Measurements from ENCODE around the gene NOD1. TPM values are rescaled to one million over a fixed set of nuclear protein-coding genes. Genes with fewer than 3 reads are reported as not detected.

The NOD1 gene
- total and polyA plus RNA-seq, 2 of the 13 experiments (the other 11 are each of a cell fraction or from before 2014, with no cell fraction given) = 1.7 to 2.9 TPM

DNA sequence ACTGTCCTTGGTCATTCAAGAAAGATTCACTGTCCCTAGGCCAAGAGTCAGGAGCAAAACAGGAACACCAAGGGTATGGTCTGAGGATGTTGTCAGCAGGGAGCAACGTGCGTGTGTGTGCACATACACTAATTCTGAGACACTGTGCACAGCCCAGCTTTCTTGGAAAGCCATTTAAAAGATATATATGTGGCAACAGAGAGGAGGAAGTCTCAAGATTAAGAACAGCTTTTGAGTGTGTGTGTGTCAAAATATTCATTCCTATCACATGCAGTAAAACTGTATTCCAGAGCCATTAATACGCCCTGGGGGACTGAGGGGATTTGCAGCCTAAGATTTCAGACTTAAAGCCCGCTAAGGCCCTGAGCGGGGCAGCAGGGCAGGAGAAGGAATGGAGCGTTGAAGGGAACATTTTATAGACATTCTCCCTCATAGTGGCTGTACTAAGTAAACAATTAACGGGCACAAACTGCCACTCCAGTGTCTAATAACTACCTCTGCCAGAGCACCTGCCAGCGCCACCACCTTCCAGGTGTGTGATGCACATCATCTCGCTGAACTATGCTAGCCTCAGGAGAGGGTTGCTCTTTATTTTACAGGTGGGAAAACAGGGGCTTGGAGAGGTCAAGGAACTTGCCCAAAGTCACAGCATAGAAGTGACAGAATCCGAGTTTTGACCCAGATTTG is 2.0 kb downstream of the NOD1 start:
- no peak for FAIRE-seq
- in situ Hi-C loops (cut with HindIII; ENCODE audit: extremely low pct_ligation_motif_present, low pct_unique_long_range_greater_than_20kb) = no loop called here

DNA sequence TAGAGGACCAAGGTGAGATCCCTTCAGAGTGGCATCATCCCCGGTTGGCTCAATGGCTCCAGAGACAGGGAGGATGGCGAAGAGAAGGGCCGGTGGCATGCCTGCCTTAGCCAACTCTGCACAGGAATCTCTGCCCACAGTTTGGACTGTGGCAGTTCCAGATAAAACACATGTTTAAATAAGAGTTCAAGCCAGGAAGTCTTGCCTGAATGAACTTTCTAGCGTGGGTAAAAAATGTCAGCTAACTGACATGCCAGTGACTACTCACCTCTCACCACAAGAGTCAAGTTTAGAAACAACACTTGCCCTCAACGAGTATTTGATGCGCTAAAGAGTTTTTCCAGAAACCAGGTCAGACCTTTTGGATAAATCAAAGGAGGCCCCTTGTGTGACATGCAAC is 3.0 kb downstream of the NOD1 start:
- peaks cover 1 to 7% of the 10 kb centered on the region in 2 experiments; a peak in 2 of 5 replicates for H3K27me3 ChIP-seq (ENCODE audit: control insufficient read depth in 1 of 2, insufficient read depth in 2 of 2, low read length in 2 of 2)
- ATAC-seq = no peak
- CTCF ChIA-PET (ENCODE audit: low intra/inter-chr PET ratio, low total read pairs) = no interaction called here
- TF ChIP-seq ZNF260 (CRISPR knock-in tag; IDR thresholded peaks at IDR 0.05; ENCODE audit: borderline replicate concordance, low read depth) (no peak), PRPF4 (IDR thresholded peaks at IDR 0.05; ENCODE audit: low read depth, low read length, poor library complexity, severe bottlenecking) (no peak), ZNF646 (CRISPR knock-in tag; IDR thresholded peaks at IDR 0.05) (no peak)
- TF ChIP-seq, protein P1, sequence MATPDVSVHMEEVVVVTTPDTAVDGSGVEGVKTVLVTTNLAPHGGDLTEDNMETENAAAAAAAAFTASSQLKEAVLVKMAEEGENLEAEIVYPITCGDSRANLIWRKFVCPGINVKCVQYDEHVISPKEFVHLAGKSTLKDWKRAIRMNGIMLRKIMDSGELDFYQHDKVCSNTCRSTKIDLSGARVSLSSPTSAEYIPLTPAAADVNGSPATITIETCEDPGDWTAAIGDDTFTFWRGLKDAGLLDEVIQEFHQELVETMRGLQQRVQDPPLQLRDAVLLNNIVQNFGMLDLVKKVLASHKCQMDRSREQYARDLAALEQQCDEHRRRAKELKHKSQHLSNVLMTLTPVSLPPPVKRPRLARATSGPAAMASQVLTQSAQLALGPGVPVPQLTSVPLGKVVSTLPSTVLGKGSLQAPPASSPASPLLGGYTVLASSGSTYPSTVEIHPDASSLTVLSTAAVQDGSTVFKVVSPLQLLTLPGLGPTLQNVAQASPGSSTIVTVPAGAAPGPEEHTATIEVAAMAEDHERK (CRISPR knock-in tag; IDR thresholded peaks at IDR 0.05; ENCODE audit: low read depth) = no peak
- TF ChIP-seq, protein P2, sequence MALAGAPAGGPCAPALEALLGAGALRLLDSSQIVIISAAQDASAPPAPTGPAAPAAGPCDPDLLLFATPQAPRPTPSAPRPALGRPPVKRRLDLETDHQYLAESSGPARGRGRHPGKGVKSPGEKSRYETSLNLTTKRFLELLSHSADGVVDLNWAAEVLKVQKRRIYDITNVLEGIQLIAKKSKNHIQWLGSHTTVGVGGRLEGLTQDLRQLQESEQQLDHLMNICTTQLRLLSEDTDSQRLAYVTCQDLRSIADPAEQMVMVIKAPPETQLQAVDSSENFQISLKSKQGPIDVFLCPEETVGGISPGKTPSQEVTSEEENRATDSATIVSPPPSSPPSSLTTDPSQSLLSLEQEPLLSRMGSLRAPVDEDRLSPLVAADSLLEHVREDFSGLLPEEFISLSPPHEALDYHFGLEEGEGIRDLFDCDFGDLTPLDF (CRISPR knock-in tag; IDR thresholded peaks at IDR 0.05) = no peak

More for the DNA sequence above, 2.0 kb downstream of the NOD1 start:
- TF ChIP-seq ZNF563 (CRISPR knock-in tag; IDR thresholded peaks at IDR 0.05) (no peak), NCOR1 (IDR thresholded peaks at IDR 0.05; ENCODE audit: borderline replicate concordance, low read length) (no peak), RFX3 (CRISPR knock-in tag; IDR thresholded peaks at IDR 0.05) (no peak), ZNF3 (CRISPR knock-in tag; IDR thresholded peaks at IDR 0.05) (no peak), SUZ12 (IDR thresholded peaks at IDR 0.05; ENCODE audit: low read depth, low read length) (no peak), IRF2 (CRISPR knock-in tag; IDR thresholded peaks at IDR 0.05) (no peak)
- Histone ChIP-seq H3K4me2 (ENCODE audit: low read depth, low read length) (no peak overlapping the region), H3K4me3 (replicated peaks in 1 of 3; ENCODE audit: insufficient read depth in 1 of 3, low read depth in 2 of 3, low read length in 3 of 3) (no peak overlapping the region), H3K79me2 (ENCODE audit: insufficient read depth, low read length) (no peaks in the 10 kb centered on the region), H3K9me3 (ENCODE audit: low read length) (no peaks in the 10 kb centered on the region), H3K27ac (ENCODE audit: extremely low read length, insufficient read depth, low read length) (no peak overlapping the region), H2AFZ (ENCODE audit: low read length) (no peak overlapping the region), H3K27me3 (ENCODE audit: control insufficient read depth in 1 of 2, insufficient read depth in 2 of 2, low read length in 2 of 2) (peaks cover 1 to 11% of the 10 kb centered on the region in 2 experiments; a peak in 2 of 5 replicates), H3K4me1 (ENCODE audit: insufficient read depth, low read length) (peaks cover 45% of the 10 kb centered on the region), H3K9ac (ENCODE audit: insufficient read depth, low read depth, low read length) (no peak overlapping the region), H4K20me1 (ENCODE audit: insufficient read depth, low read length) (no peaks in the 10 kb centered on the region), H3K36me3 (replicated peaks in 1 of 2; ENCODE audit: control insufficient read depth in 1 of 2, insufficient read depth in 2 of 2, low read length in 2 of 2) (no peaks in the 10 kb centered on the region)
- intact Hi-C loops (cut with micrococcal nuclease; ENCODE audit: unreplicated experiment) = no loop called here
- ATAC-seq (no peak), DNase-seq (ENCODE audit: low spot score) (no peak)
- 90% methylated on average over 8 of the region's 10 CpGs for WGBS (ENCODE audit: low lambda C conversion rate)
- CTCF ChIA-PET (ENCODE audit: low intra/inter-chr PET ratio, low total read pairs) = no interaction called here
- no TSS peak for BruUV-seq (replicated peaks)
- POLR2A ChIA-PET = no interaction called here

More for the DNA sequence above, 3.0 kb downstream of the NOD1 start:
- no peaks in the 10 kb centered on the region for H3K9me3 ChIP-seq (ENCODE audit: low read length)
- H3K36me3 ChIP-seq (replicated peaks in 1 of 2; ENCODE audit: control insufficient read depth in 1 of 2, insufficient read depth in 2 of 2, low read length in 2 of 2) = no peaks in the 10 kb centered on the region
- in situ Hi-C loops (cut with HindIII; ENCODE audit: extremely low pct_ligation_motif_present, low pct_unique_long_range_greater_than_20kb) (no loop called here), intact Hi-C loops (cut with micrococcal nuclease; ENCODE audit: unreplicated experiment) (no loop called here)
- no peak overlapping the region for H2AFZ ChIP-seq (ENCODE audit: low read length)
- no peak overlapping the region for H3K27ac ChIP-seq (ENCODE audit: extremely low read length, insufficient read depth, low read length)
- no peak overlapping the region for H3K9ac ChIP-seq (ENCODE audit: insufficient read depth, low read depth, low read length)
- POLR2A ChIA-PET = no interaction called here
- no TSS peak for BruUV-seq (replicated peaks)
- H3K4me2 ChIP-seq (ENCODE audit: low read depth, low read length) = no peak overlapping the region
- 86% methylated on average over 6 of the region's 6 CpGs for WGBS (ENCODE audit: low lambda C conversion rate)
- no peaks in the 10 kb centered on the region for H4K20me1 ChIP-seq (ENCODE audit: insufficient read depth, low read length)
- H3K4me1 ChIP-seq (ENCODE audit: insufficient read depth, low read length) = peaks cover 45% of the 10 kb centered on the region
- FAIRE-seq = no peak
- H3K4me3 ChIP-seq (replicated peaks in 1 of 3; ENCODE audit: insufficient read depth in 1 of 3, low read depth in 2 of 3, low read length in 3 of 3) = no peak overlapping the region
- H3K79me2 ChIP-seq (ENCODE audit: insufficient read depth, low read length) = no peaks in the 10 kb centered on the region
- no peak for DNase-seq (ENCODE audit: low spot score)

Measured in HepG2 (cell line).